H1 (cell line): ENCODE measurements around the gene NRN1L. TPM values are rescaled to one million over a fixed set of nuclear protein-coding genes. Genes with fewer than 3 reads are reported as not detected.

ENCODE experiments used
- EP300 ChIP-seq, 2 experiments: IDR thresholded peaks; 1 replicate in 1 of 2; 2 replicates in 1 of 2; pipeline ENCODE4 v1.6.1; 2011 to 2012; ENCODE audit warnings: low read depth in 2 of 2, low read length in 2 of 2, mild to moderate bottlenecking in 2 of 2, borderline replicate concordance in 1 of 2, inconsistent platforms in 1 of 2, moderate library complexity in 1 of 2
- HDAC6 ChIP-seq: IDR thresholded peaks from one replicate; pipeline ENCODE4 v1.7.1; 2012; ENCODE audit warnings: low read depth, mild to moderate bottlenecking, inconsistent platforms, low read length, moderate library complexity
- KDM1A ChIP-seq: fragments of 200-600, 300-600 bp; sonication (generic); IDR thresholded peaks from 2 replicates; pipeline ENCODE4 v1.7.1; 2016; ENCODE audit warnings: mild to moderate bottlenecking, low read length, borderline replicate concordance
- KDM5A ChIP-seq: fragments of 200-600 bp; IDR thresholded peaks from 2 replicates; pipeline ENCODE4 v1.7.1; 2012; ENCODE audit warnings: mild to moderate bottlenecking, low read length, inconsistent platforms, mixed read lengths
- RNF2 ChIP-seq: fragments of 200-900, 300-1000 bp; sonication (generic); IDR thresholded peaks from 2 replicates; pipeline ENCODE4 v1.7.1; 2016; ENCODE audit warnings: borderline replicate concordance, low read depth, mild to moderate bottlenecking, antibody characterized with exemption, low read length; ENCODE audit not compliant: poor library complexity, severe bottlenecking; ENCODE audit errors: missing control alignments
- SRF ChIP-seq: IDR thresholded peaks from 2 replicates; pipeline ENCODE4 v1.6.1; 2011; ENCODE audit warnings: mild to moderate bottlenecking, low read depth, low read length, moderate library complexity
- TCF12 ChIP-seq: IDR thresholded peaks from 2 replicates; pipeline ENCODE4 v1.6.1; 2011; ENCODE audit warnings: low read depth, mild to moderate bottlenecking, low read length
- polyA plus RNA-seq, 7 experiments: library from polyadenylated mRNA; depleted of rRNA in 3 of 7; stranded (reverse) in 5 of 7; unstranded in 2 of 7; fragments of >200 nt in 5 of 7; fragments of 200-250 nt in 2 of 7; gene quantifications; 1 replicate in 5 of 7; 2 replicates in 1 of 7; 4 replicates in 1 of 7; pipeline versions ENCODE4 v1.2.1 to v1.2.3, GENCODE V29; 2011 to 2013; ENCODE audit warnings: missing spikeins in 2 of 7, mixed read lengths in 2 of 7
- total RNA-seq: library from RNA; stranded (reverse); fragmentation: NEBNext Ultra II Directional; extraction: Animal tissue kit (Norgen Biotek cat#: 25700); gene quantifications from 2 replicates; pipeline ENCODE4 v1.2.1, GENCODE V29; 2021
- TF ChIP-seq, protein P1 (sequence below): IDR thresholded peaks from 2 replicates; pipeline ENCODE4 v1.6.1; 2012; ENCODE audit warnings: inconsistent platforms

Gene NRN1L
- total and polyA plus RNA-seq, 2 of the 8 experiments (the other 6 are each of a cell fraction or from before 2014, with no cell fraction given) = 4.1 to 35.2 TPM

DNA sequence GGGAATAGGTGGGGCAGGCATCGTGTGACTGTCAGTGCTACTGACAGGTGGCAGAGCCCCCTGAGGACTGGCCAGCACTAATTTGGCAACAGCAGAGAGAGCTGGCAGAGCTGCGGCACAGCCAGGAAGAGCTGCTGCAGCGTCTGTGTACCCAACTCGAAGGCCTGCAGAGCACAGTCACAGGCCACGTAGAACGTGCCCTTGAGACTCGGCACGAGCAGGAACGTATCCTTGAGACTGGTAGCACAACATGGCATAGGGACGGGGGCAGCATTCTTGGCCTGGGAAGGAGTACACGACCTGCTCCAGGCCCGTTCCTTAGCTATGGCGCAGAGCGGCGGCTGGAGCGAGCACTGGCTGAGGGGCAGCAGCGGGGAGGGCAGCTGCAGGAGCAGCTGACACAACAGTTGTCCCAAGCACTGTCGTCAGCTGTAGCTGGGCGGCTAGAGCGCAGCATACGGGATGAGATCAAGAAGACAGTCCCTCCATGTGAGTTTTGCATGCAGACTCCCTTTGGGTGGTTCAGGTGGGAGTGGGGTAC, 3.0 kb upstream of the NRN1L start (continued):
- no peak for TF ChIP-seq HDAC6
- no peak for TF ChIP-seq KDM5A
- no peak for TF ChIP-seq SRF
- TF ChIP-seq, protein P1, sequence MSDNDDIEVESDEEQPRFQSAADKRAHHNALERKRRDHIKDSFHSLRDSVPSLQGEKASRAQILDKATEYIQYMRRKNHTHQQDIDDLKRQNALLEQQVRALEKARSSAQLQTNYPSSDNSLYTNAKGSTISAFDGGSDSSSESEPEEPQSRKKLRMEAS = no peak
- TF ChIP-seq TCF12 = no peak
- no peak for TF ChIP-seq KDM1A
- no peak for TF ChIP-seq RNF2
- TF ChIP-seq EP300 (IDR thresholded peaks at IDR 0.05; ENCODE audit: borderline replicate concordance in 1 of 2, low read depth in 2 of 2, low read length in 2 of 2) = no peak
